Nephron progenitor cell (in vitro differentiated cells): Measurements from ENCODE around the gene BBS2.

ENCODE experiments used
- DNase-seq: peaks from one replicate; pipeline ENCODE4 v3.0.0; 2021
- H3K27ac Mint-ChIP-seq: 2 replicates; pipeline ENCODE4 v1.8.0; 2021; ENCODE audit warnings: mild to moderate bottlenecking, moderate library complexity, mixed read lengths
- H3K27me3 Mint-ChIP-seq: 2 replicates; pipeline ENCODE4 v1.8.0; 2021; ENCODE audit warnings: mild to moderate bottlenecking, low read depth, mixed read lengths; ENCODE audit not compliant: poor library complexity
- H3K36me3 Mint-ChIP-seq: 2 replicates; pipeline ENCODE4 v1.8.0; 2021; ENCODE audit warnings: low read depth, mixed read lengths
- H3K4me1 Mint-ChIP-seq: 2 replicates; pipeline ENCODE4 v1.8.0; 2021; ENCODE audit warnings: mixed read lengths
- H3K4me3 Mint-ChIP-seq: 2 replicates; pipeline ENCODE4 v1.8.0; 2021; ENCODE audit warnings: mild to moderate bottlenecking, moderate library complexity, mixed read lengths
- H3K9me3 Mint-ChIP-seq: 2 replicates; pipeline ENCODE4 v1.8.0; 2021; ENCODE audit warnings: mild to moderate bottlenecking, moderate library complexity, mixed read lengths
- TF ChIP-seq, protein P1 (sequence below): fragments of 200-600 bp; sonication (generic); IDR thresholded peaks from 2 replicates; pipeline ENCODE4 v1.5.0; 2021; ENCODE audit warnings: antibody characterized with exemption

BBS2 gene

DNA sequence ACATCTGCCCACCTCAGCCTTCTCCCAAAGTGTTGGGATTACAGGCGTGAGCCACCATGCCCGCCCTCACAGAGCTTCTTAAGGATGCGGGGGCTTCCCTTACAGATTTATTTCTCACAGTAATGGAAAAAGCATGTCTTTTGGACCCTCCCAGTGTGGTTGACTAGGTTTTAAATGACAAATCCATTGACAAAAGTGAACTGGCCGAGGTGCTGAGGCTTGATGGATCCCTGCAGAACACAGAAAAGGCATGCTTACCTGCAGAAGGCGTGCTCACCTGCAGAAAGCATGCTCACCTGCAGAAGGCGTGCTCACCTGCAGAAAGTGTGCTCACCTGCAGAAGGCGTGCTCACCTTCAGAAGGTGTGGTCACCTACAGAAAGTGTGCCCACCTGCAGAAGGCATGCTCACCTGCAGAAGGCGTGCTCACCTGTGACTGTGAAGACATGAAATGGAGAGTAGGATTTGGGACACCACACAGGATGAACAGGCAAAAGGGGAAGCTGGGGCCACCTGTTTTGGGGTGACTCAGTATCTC, 15.1 kb upstream of the BBS2 start:
- TF ChIP-seq, protein P1, sequence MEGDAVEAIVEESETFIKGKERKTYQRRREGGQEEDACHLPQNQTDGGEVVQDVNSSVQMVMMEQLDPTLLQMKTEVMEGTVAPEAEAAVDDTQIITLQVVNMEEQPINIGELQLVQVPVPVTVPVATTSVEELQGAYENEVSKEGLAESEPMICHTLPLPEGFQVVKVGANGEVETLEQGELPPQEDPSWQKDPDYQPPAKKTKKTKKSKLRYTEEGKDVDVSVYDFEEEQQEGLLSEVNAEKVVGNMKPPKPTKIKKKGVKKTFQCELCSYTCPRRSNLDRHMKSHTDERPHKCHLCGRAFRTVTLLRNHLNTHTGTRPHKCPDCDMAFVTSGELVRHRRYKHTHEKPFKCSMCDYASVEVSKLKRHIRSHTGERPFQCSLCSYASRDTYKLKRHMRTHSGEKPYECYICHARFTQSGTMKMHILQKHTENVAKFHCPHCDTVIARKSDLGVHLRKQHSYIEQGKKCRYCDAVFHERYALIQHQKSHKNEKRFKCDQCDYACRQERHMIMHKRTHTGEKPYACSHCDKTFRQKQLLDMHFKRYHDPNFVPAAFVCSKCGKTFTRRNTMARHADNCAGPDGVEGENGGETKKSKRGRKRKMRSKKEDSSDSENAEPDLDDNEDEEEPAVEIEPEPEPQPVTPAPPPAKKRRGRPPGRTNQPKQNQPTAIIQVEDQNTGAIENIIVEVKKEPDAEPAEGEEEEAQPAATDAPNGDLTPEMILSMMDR: no peak
- Mint-ChIP-seq H3K9me3 (no peaks in the 10 kb centered on the region), H3K36me3 (no peaks in the 10 kb centered on the region), H3K4me3 (no peak overlapping the region), H3K27me3 (peaks cover 29% of the 10 kb centered on the region), H3K27ac (no peak overlapping the region), H3K4me1 (no peaks in the 10 kb centered on the region)
- no peak for DNase-seq

DNA sequence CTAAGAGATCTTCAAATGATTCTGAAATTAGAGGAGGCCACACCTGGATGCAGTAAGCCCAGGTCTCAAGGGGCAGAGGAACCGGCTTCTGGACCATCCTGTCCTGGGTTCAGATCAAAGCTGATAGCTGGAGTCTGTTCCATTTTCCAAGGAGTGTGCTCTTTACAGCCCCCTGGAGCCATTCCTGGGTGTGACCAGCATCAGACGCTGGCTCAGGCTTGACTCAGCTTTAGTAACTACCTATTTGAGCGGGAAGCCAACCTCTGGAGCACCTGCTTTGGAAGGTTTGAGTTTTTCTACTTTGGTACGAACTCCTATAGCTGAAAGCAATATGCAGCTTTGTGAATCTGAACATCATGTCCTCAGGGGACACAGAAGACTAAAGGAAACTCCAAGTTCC, 12.9 kb upstream of the BBS2 start:
- H3K9me3 Mint-ChIP-seq: no peaks in the 10 kb centered on the region
- no peaks in the 10 kb centered on the region for H3K36me3 Mint-ChIP-seq
- H3K4me3 Mint-ChIP-seq: no peak overlapping the region
- DNase-seq: no peak
- H3K4me1 Mint-ChIP-seq: no peaks in the 10 kb centered on the region
- TF ChIP-seq, protein P1: no peak
- peaks cover 40% of the 10 kb centered on the region for H3K27me3 Mint-ChIP-seq
- no peak overlapping the region for H3K27ac Mint-ChIP-seq

DNA sequence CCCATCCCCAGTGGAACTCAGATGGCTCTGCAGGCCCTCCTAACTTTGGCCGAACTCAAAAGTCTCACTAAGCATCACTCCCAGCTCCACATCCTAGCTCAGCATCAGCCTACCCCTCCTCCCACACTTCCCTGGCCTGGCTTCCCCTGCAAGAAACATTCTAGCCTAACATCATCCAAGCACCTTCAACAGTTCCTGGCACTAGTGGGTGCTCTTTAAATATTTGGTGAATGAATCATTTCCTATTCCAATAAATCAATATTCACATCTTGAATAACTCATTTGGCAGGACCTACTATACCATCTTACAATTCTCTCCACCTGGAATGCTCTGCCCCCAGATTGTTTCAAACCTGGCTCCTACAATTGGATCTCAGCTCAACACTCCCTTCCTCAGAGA, 11.0 kb upstream of the BBS2 start:
- Mint-ChIP-seq H3K27me3 (peaks cover 49% of the 10 kb centered on the region), H3K36me3 (no peaks in the 10 kb centered on the region), H3K4me3 (no peak overlapping the region), H3K4me1 (no peaks in the 10 kb centered on the region), H3K27ac (peak overlapping the region; percentile 28), H3K9me3 (no peaks in the 10 kb centered on the region)
- DNase-seq: no peak
- TF ChIP-seq, protein P1: no peak

DNA sequence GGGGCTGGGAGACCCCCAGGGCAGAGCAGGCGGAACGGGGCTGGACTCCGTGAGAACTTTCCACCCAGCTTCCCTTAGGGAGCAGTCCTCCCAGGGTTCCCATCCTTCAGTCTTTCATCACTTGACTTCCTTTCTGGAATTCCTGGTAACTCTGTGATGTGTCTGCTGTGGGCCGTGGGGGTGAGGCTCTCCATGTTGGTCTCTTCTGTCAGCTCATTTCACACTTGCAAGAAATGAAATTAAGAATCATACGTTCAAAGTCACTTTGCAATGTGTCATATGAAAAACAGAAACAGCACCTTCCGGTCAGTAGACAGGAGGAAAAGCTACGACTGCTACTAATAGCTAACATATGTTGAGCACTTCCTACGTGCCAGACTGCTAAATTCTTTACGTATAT, 5.4 kb upstream of the BBS2 start:
- Mint-ChIP-seq H3K27ac (no peak overlapping the region), H3K4me1 (peaks cover 6% of the 10 kb centered on the region), H3K9me3 (no peaks in the 10 kb centered on the region), H3K27me3 (peaks cover 46% of the 10 kb centered on the region), H3K36me3 (no peaks in the 10 kb centered on the region), H3K4me3 (no peak overlapping the region)
- no peak for DNase-seq
- TF ChIP-seq, protein P1: no peak

GRCh38 chr16:56520251-56520577, 390 bp upstream of the BBS2 start:
- TF ChIP-seq, protein P1: no peak
- Mint-ChIP-seq H3K4me3 (peak overlapping the region; percentile 85), H3K9me3 (no peaks in the 10 kb centered on the region), H3K27ac (no peak overlapping the region), H3K36me3 (no peaks in the 10 kb centered on the region), H3K27me3 (peaks cover 10% of the 10 kb centered on the region), H3K4me1 (peaks cover 34% of the 10 kb centered on the region)
- no peak for DNase-seq

GRCh38 chr16:56518425-56518824, 1.4 kb downstream of the BBS2 start:
- TF ChIP-seq, protein P1: no peak
- Mint-ChIP-seq H3K9me3 (no peaks in the 10 kb centered on the region), H3K27me3 (peaks cover 7% of the 10 kb centered on the region), H3K27ac (no peak overlapping the region), H3K4me1 (peaks cover 34% of the 10 kb centered on the region), H3K4me3 (peak overlapping the region; percentile 85), H3K36me3 (peaks cover 10% of the 10 kb centered on the region)
- DNase-seq: no peak
